K562 (cell line): Measurements from ENCODE around the gene SRRM4.

ENCODE experiments used
- ATF2 ChIP-seq: sonication (generic); formaldehyde crosslinking; IDR thresholded peaks from 2 replicates; pipeline ENCODE4 v1.8.1; 2022; ENCODE audit warnings: missing genetic modification reagents
- ATF6 ChIP-seq: sonication (generic); formaldehyde crosslinking; IDR thresholded peaks from 2 replicates; pipeline ENCODE4 v1.4.0; 2020; ENCODE audit warnings: mild to moderate bottlenecking, missing genetic modification reagents
- CTCF ChIP-seq, 3 experiments: IDR thresholded peaks in 2 of 3; conservative IDR thresholded peaks in 1 of 3; 2 replicates each; pipeline ENCODE4 v1.5.1; 2011 to 2012; ENCODE audit warnings: low read length in 3 of 3, mild to moderate bottlenecking in 3 of 3, control low read depth in 2 of 3, improper control_type of control experiment in 1 of 3, inconsistent platforms in 1 of 3, low read depth in 1 of 3, mixed read lengths in 1 of 3, moderate library complexity in 1 of 3; ENCODE audit not compliant: insufficient read depth in 2 of 3
- E2F4 ChIP-seq: sonication (generic); formaldehyde crosslinking; IDR thresholded peaks from 2 replicates; pipeline ENCODE4 v1.8.0; 2022; ENCODE audit warnings: mild to moderate bottlenecking, low read depth, missing genetic modification reagents
- NFXL1 ChIP-seq: fragments of 450-650 bp; formaldehyde crosslinking; IDR thresholded peaks from 2 replicates; pipeline ENCODE4 v1.4.0; 2021; ENCODE audit warnings: mild to moderate bottlenecking
- PHF20 ChIP-seq: fragments of 450-650 bp; IDR thresholded peaks from 2 replicates; pipeline ENCODE4 v1.6.1; 2018; ENCODE audit not compliant: partially characterized antibody
- POLR2AphosphoS5 ChIP-seq: IDR thresholded peaks from 2 replicates; pipeline ENCODE4 v1.6.1; 2011; ENCODE audit warnings: mild to moderate bottlenecking, low read depth, low read length, moderate library complexity; ENCODE audit not compliant: control insufficient read depth, insufficient read depth
- STAT6 ChIP-seq: sonication (generic); formaldehyde crosslinking; IDR thresholded peaks from 2 replicates; pipeline ENCODE4 v1.8.1; 2023; ENCODE audit warnings: mild to moderate bottlenecking, missing genetic modification reagents

GRCh38 chr12:119118625-119119024 lies 137.3 kb downstream of the SRRM4 start:
- TF ChIP-seq PHF20, result no peak
- TF ChIP-seq ATF2, result no peak
- no peak for TF ChIP-seq ATF6 (CRISPR knock-in tag)
- no peak for TF ChIP-seq E2F4 (CRISPR knock-in tag)
- no peak for TF ChIP-seq NFXL1 (CRISPR knock-in tag)
- no peak for TF ChIP-seq STAT6
- no peak for TF ChIP-seq CTCF (IDR thresholded peaks at IDR 0.05 in 2 of 3, conservative IDR thresholded peaks at IDR 0.05 in 1 of 3; ENCODE audit: insufficient read depth in 2 of 3, low read depth in 1 of 3, low read length in 3 of 3)
- no peak for TF ChIP-seq POLR2AphosphoS5
